HUES48 (cell line): ENCODE data around the gene SORCS3.

ENCODE experiments used
- H3K27ac ChIP-seq: one replicate; pipeline ENCODE4 v1.7.0; 2013; ENCODE audit warnings: low read depth, low read length, inconsistent platforms
- H3K27me3 ChIP-seq: 2 replicates; pipeline ENCODE4 v1.6.1; 2013; ENCODE audit warnings: mild to moderate bottlenecking, low read length; ENCODE audit not compliant: control insufficient read depth, insufficient read depth
- H3K36me3 ChIP-seq: 2 replicates; pipeline ENCODE4 v1.6.1; 2013; ENCODE audit warnings: low read length; ENCODE audit not compliant: control insufficient read depth, insufficient read depth
- H3K4me1 ChIP-seq: 2 replicates; pipeline ENCODE4 v1.6.1; 2013; ENCODE audit warnings: mild to moderate bottlenecking, low read length; ENCODE audit not compliant: control insufficient read depth, insufficient read depth
- H3K4me3 ChIP-seq: 2 replicates; pipeline ENCODE4 v1.5.1; 2013; ENCODE audit warnings: mild to moderate bottlenecking, low read depth, low read length
- H3K9ac ChIP-seq: 2 replicates; pipeline ENCODE4 v1.6.1; 2013; ENCODE audit warnings: mild to moderate bottlenecking, low read depth, low read length, moderate library complexity
- H3K9me3 ChIP-seq: 2 replicates; pipeline ENCODE4 v1.6.1; 2013; ENCODE audit warnings: low read length; ENCODE audit not compliant: control insufficient read depth, insufficient read depth

Gene SORCS3

GRCh38 chr10:104777086-104777799 is 136.2 kb downstream of the SORCS3 start:
- no peaks in the 10 kb centered on the region for H3K27me3 ChIP-seq
- H3K36me3 ChIP-seq = no peaks in the 10 kb centered on the region
- H3K27ac ChIP-seq = no peak overlapping the region
- H3K9ac ChIP-seq = no peak overlapping the region
- H3K4me3 ChIP-seq = no peak overlapping the region
- H3K9me3 ChIP-seq = no peaks in the 10 kb centered on the region
- 0 out of 2 replicates have a peak, but pooled peaks cover 4% of the 10 kb centered on the region for H3K4me1 ChIP-seq

- Histone ChIP-seq H3K36me3 (no peaks in the 10 kb centered on the region), H3K4me1 (0 out of 2 replicates have a peak, but pooled peaks cover 4% of the 10 kb centered on the region), H3K27me3 (no peaks in the 10 kb centered on the region), H3K4me3 (no peak overlapping the region), H3K9ac (no peak overlapping the region), H3K9me3 (no peaks in the 10 kb centered on the region), H3K27ac (no peak overlapping the region)
Measured at GRCh38 chr10:104778371-104778770, 137.3 kb downstream of the SORCS3 start.

DNA sequence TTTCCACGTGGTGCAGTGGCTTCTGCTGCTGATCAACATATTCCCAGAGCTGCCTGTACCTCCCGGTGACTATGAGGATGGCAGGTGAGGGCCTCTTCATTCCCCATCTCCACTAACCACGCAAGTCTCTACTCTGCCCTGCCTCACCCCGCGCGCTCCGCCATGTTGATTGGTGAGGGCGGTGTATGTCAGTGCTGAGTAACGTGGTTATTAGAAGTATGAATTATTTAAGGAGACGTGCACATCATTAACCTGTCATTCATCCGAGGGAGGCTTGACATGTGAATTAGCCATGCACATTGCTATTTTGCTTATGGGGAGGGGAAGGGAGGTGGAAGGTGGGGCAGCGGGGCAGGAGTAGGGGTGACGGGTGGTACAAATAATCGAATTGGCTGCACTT is 138.6 kb downstream of the SORCS3 start:
- Histone ChIP-seq H3K36me3 (no peaks in the 10 kb centered on the region), H3K27ac (no peak overlapping the region), H3K4me1 (0 out of 2 replicates have a peak, but pooled peaks cover 4% of the 10 kb centered on the region), H3K4me3 (no peak overlapping the region), H3K27me3 (no peaks in the 10 kb centered on the region), H3K9me3 (no peaks in the 10 kb centered on the region), H3K9ac (no peak overlapping the region)

GRCh38 chr10:104780165-104780564 is 139.1 kb downstream of the SORCS3 start:
- Histone ChIP-seq H3K4me1 (0 out of 2 replicates have a peak, but pooled peaks cover 4% of the 10 kb centered on the region), H3K4me3 (no peak overlapping the region), H3K9ac (no peak overlapping the region), H3K27ac (no peak overlapping the region), H3K36me3 (no peaks in the 10 kb centered on the region), H3K9me3 (no peaks in the 10 kb centered on the region), H3K27me3 (no peaks in the 10 kb centered on the region)

GRCh38 chr10:104780946-104781595 is 140.0 kb downstream of the SORCS3 start:
- Histone ChIP-seq H3K9me3 (no peaks in the 10 kb centered on the region), H3K36me3 (no peaks in the 10 kb centered on the region), H3K4me1 (0 out of 2 replicates have a peak, but pooled peaks cover 4% of the 10 kb centered on the region), H3K4me3 (no peak overlapping the region), H3K27ac (no peak overlapping the region), H3K9ac (no peak overlapping the region), H3K27me3 (no peaks in the 10 kb centered on the region)

- Histone ChIP-seq H3K4me1 (no peaks in the 10 kb centered on the region), H3K9me3 (no peaks in the 10 kb centered on the region), H3K9ac (no peak overlapping the region), H3K36me3 (no peaks in the 10 kb centered on the region), H3K27me3 (no peaks in the 10 kb centered on the region), H3K27ac (no peak overlapping the region), H3K4me3 (no peak overlapping the region)
Measured at GRCh38 chr10:104784452-104784851, 143.4 kb downstream of the SORCS3 start.

DNA sequence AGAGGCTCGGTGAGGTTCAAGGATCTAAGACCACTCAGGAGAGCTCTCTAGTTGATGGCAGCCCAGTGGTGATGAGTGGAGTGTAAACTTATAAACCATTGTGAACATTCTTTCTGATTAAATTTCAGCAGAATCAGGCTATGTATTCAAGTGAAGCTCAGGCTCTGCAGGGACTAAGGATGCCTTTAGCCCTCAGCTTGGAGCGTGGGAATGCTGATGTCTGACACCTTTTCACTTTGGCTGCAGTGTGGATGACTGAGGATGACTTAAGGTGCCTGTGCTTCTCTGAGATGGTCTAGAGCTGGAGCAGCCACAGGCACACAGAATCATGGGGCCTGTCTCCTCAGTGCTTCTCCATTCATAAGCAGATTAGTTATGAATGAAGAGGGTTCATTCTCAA is 150.4 kb downstream of the SORCS3 start:
- no peaks in the 10 kb centered on the region for H3K27me3 ChIP-seq
- H3K36me3 ChIP-seq = no peaks in the 10 kb centered on the region

GRCh38 chr10:104795411-104795810 is 154.3 kb downstream of the SORCS3 start:
- Histone ChIP-seq H3K4me1 (no peaks in the 10 kb centered on the region), H3K9me3 (no peaks in the 10 kb centered on the region)

More for the DNA sequence above, 150.4 kb downstream of the SORCS3 start:
- Histone ChIP-seq H3K9ac (no peak overlapping the region), H3K4me3 (no peak overlapping the region), H3K9me3 (no peaks in the 10 kb centered on the region), H3K4me1 (no peaks in the 10 kb centered on the region), H3K27ac (no peak overlapping the region)

GRCh38 chr10:104796823-104797222 is 155.7 kb downstream of the SORCS3 start:
- H3K27me3 ChIP-seq = no peaks in the 10 kb centered on the region
- no peaks in the 10 kb centered on the region for H3K4me1 ChIP-seq
- H3K4me3 ChIP-seq = no peak overlapping the region
- H3K9ac ChIP-seq = no peak overlapping the region
- no peaks in the 10 kb centered on the region for H3K36me3 ChIP-seq
- H3K9me3 ChIP-seq = no peaks in the 10 kb centered on the region
- H3K27ac ChIP-seq = no peak overlapping the region

More at GRCh38 chr10:104795411-104795810, 154.3 kb downstream of the SORCS3 start:
- no peak overlapping the region for H3K4me3 ChIP-seq
- no peak overlapping the region for H3K27ac ChIP-seq
- H3K36me3 ChIP-seq = no peaks in the 10 kb centered on the region
- no peak overlapping the region for H3K9ac ChIP-seq
- H3K27me3 ChIP-seq = no peaks in the 10 kb centered on the region

- Histone ChIP-seq H3K27ac (no peak overlapping the region), H3K9ac (no peak overlapping the region), H3K9me3 (no peaks in the 10 kb centered on the region), H3K4me1 (no peaks in the 10 kb centered on the region), H3K27me3 (no peaks in the 10 kb centered on the region), H3K36me3 (no peaks in the 10 kb centered on the region), H3K4me3 (no peak overlapping the region)
Measured at GRCh38 chr10:104802941-104803340, 161.9 kb downstream of the SORCS3 start.

- Histone ChIP-seq H3K4me1 (peaks cover 4% of the 10 kb centered on the region; the same call in 1 of the 2 replicates), H3K9me3 (no peaks in the 10 kb centered on the region), H3K4me3 (no peak overlapping the region), H3K36me3 (no peaks in the 10 kb centered on the region), H3K9ac (no peak overlapping the region), H3K27me3 (no peaks in the 10 kb centered on the region), H3K27ac (no peak overlapping the region)
Measured at GRCh38 chr10:104804880-104805279, 163.8 kb downstream of the SORCS3 start.
